B cell (primary cell): ENCODE results near the gene LRP1-AS. TPM values are rescaled to one million over a fixed set of nuclear protein-coding genes. Genes with fewer than 3 reads are reported as not detected.

Experiments used
- ATAC-seq: fragments of 200-7000 bp; cut with Tn5 transposase; one replicate; pipeline ENCODE4 v1.10.0; 2021; ENCODE audit warnings: low read depth, mild to moderate bottlenecking, moderate number of reproducible peaks, moderate library complexity
- CTCF ChIA-PET: fragments of 350-600 bp; sonication (Branson Sonifier 250); formaldehyde crosslinking; loops from one replicate; lab custom pipeline; 2021; ENCODE audit warnings: antibody characterized with exemption, inconsistent platforms; lab: Charles Lee
- POLR2A ChIA-PET: fragments of 350-600 bp; sonication (Branson Sonifier 250); formaldehyde crosslinking; loops from one replicate; lab custom pipeline; 2021; ENCODE audit warnings: antibody characterized with exemption; lab: Charles Lee
- DNase-seq: peaks from one replicate; pipeline ENCODE4 v3.0.0; 2013
- H2AFZ ChIP-seq: 2 replicates; pipeline ENCODE4 v1.6.1; 2012; ENCODE audit warnings: mild to moderate bottlenecking, low read depth, low read length; ENCODE audit not compliant: insufficient read depth, poor library complexity, severe bottlenecking
- H3K27ac ChIP-seq, 2 donors: 1 replicate in 1 of 2; 2 replicates in 1 of 2; pipeline ENCODE4 v1.5.1; 2012 to 2013; ENCODE audit warnings: low read length in 2 of 2, mild to moderate bottlenecking in 2 of 2, moderate library complexity in 1 of 2
- H3K27me3 ChIP-seq, 4 experiments: fragments of 200-600 bp in 1 of 4; sonication (generic) in 1 of 4; replicated peaks in 1 of 4; 1 replicate in 2 of 4; 2 replicates in 2 of 4; pipeline versions ENCODE4 v1.6.1 to v1.7.0; 2013 to 2016; ENCODE audit warnings: low read length in 3 of 4, mild to moderate bottlenecking in 2 of 4, mixed read lengths in 1 of 4, moderate library complexity in 1 of 4; ENCODE audit not compliant: insufficient read depth in 4 of 4, control insufficient read depth in 3 of 4; ENCODE audit errors: control extremely low read depth in 1 of 4
- H3K36me3 ChIP-seq, 2 experiments: replicated peaks in 1 of 2; 1 replicate in 1 of 2; 2 replicates in 1 of 2; pipeline versions ENCODE4 v1.6.1 to v1.7.1; 2013; ENCODE audit warnings: low read length in 1 of 2; ENCODE audit not compliant: insufficient read depth in 2 of 2, control insufficient read depth in 1 of 2; ENCODE audit errors: control extremely low read depth in 1 of 2, extremely low read depth in 1 of 2
- H3K4me1 ChIP-seq, 2 donors: fragments of 200-600 bp in 1 of 2; sonication (generic) in 1 of 2; 1 replicate in 1 of 2; 2 replicates in 1 of 2; pipeline versions ENCODE4 v1.5.1 to v1.6.1; 2013 to 2017; ENCODE audit warnings: low read length in 2 of 2; ENCODE audit not compliant: control insufficient read depth in 2 of 2, insufficient read depth in 2 of 2
- H3K4me2 ChIP-seq: replicated peaks from 2 replicates; pipeline ENCODE3; 2012; ENCODE audit warnings: mild to moderate bottlenecking, low read depth, low read length; ENCODE audit not compliant: poor library complexity, severe bottlenecking
- H3K4me3 ChIP-seq, 5 experiments: fragments of 200-600 bp in 1 of 5; sonication (generic) in 1 of 5; 1 replicate in 3 of 5; 2 replicates in 2 of 5; pipeline versions ENCODE4 v1.5.1 to v1.7.0; 2011 to 2016; ENCODE audit warnings: low read length in 4 of 5, mild to moderate bottlenecking in 4 of 5, low read depth in 2 of 5, control low read depth in 1 of 5, moderate library complexity in 1 of 5; ENCODE audit not compliant: insufficient read depth in 1 of 5; ENCODE audit errors: control extremely low read depth in 1 of 5, extremely low read depth in 1 of 5
- H3K79me2 ChIP-seq: fragments of 200-600 bp; sonication (generic); one replicate; pipeline ENCODE4 v1.6.0; 2016; ENCODE audit warnings: low read length; ENCODE audit not compliant: control insufficient read depth, insufficient read depth
- H3K9ac ChIP-seq: fragments of 200-600 bp; sonication (generic); 2 replicates; pipeline ENCODE4 v1.6.1; 2017; ENCODE audit warnings: mild to moderate bottlenecking, low read length, moderate library complexity
- H3K9me3 ChIP-seq, 3 donors: one replicate each; pipeline versions ENCODE4 v1.6.1 to v1.7.1; 2013; ENCODE audit warnings: low read length in 2 of 3; ENCODE audit not compliant: control insufficient read depth in 2 of 3, insufficient read depth in 1 of 3; ENCODE audit errors: control extremely low read depth in 1 of 3
- H4K20me1 ChIP-seq: 2 replicates; pipeline ENCODE4 v1.6.0; 2012; ENCODE audit warnings: mild to moderate bottlenecking, low read length; ENCODE audit not compliant: insufficient read depth, control insufficient read depth, poor library complexity, severe bottlenecking
- H3K27ac Mint-ChIP-seq: one replicate; pipeline ENCODE4 v1.8.0; 2021; ENCODE audit warnings: mixed read lengths
- H3K27me3 Mint-ChIP-seq: one replicate; pipeline ENCODE4 v1.8.0; 2021; ENCODE audit warnings: mixed read lengths
- H3K4me1 Mint-ChIP-seq: one replicate; pipeline ENCODE4 v1.8.0; 2021; ENCODE audit warnings: mixed read lengths
- H3K4me3 Mint-ChIP-seq: one replicate; pipeline ENCODE4 v1.8.0; 2021; ENCODE audit warnings: mixed read lengths
- H3K9me3 Mint-ChIP-seq: one replicate; pipeline ENCODE4 v1.8.0; 2022; ENCODE audit warnings: mixed read lengths; ENCODE audit not compliant: insufficient read depth
- EZH2 ChIP-seq: IDR thresholded peaks from 2 replicates; pipeline ENCODE4 v1.6.1; 2012; ENCODE audit warnings: borderline replicate concordance, low read depth, mild to moderate bottlenecking, moderate library complexity, low read length; ENCODE audit not compliant: insufficient read depth, poor library complexity, severe bottlenecking
- WGBS: methylation state at CpG from one replicate; pipeline ENCODE4 v1.1.5; 2013; ENCODE audit warnings: missing lambda C conversion rate; ENCODE audit not compliant: insufficient coverage; 5-methylcytosine and 5-hydroxymethylcytosine counted together
- intact Hi-C: fragments of 100-400 bp; cut with micrococcal nuclease; formaldehyde crosslinking; loops from one replicate; pipeline ENCODE4 v1.10.0; 2022
- polyA plus RNA-seq: library from polyadenylated mRNA; depleted of rRNA; stranded (reverse); fragments of >200 nt; gene quantifications from 2 replicates; pipeline ENCODE4 v1.2.3, GENCODE V29; 2012
- total RNA-seq, 2 donors: library from RNA; stranded (reverse); fragments of 120-200 nt in 1 of 2; gene quantifications; 1 replicate in 1 of 2; 2 replicates in 1 of 2; pipeline versions ENCODE4 v1.2.3 to v1.2.4, GENCODE V29; 2013 to 2022
- TF ChIP-seq, protein P1 (sequence below): fragments of 200-600 bp; IDR thresholded peaks from one replicate; pipeline ENCODE4 v1.8.0; 2022; ENCODE audit warnings: antibody characterized with exemption, mild to moderate bottlenecking

The LRP1-AS gene
- total and polyA plus RNA-seq, 2 donors (not counting 1 experiment from before 2014, with no cell fraction given): not detected

DNA sequence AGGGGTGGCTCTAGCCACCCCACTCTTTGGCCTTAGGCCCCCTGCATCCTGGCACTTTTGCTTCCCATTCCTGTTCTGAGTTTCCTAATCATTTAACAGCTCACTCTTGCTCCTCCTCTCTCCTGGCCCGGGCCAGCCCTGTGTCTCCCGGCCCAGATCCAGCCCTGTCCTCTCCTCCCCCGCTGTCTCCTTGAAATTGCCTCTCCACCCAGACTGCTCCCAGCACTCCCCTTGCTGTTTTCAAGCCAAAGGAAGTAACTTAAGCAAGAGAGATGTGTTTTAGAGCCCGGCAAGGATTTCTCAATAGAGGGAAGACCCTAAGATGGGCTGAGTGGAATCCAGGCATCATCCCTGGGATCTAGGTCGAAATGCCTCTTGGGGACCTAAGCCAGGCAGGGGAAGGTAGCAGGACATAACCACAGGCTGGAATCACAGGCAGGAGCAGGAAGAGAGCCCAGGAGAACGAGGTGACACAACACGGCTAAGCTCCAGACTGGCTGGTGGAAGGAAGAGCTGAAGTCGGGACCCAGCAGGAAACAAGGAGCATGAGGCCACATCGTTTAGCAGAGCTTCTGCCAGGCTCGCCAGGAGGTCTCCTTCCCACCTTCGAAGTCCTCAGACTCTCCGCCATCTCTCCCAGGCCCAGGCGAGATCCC, 2.0 kb upstream of the LRP1-AS start:
- Mint-ChIP-seq H3K4me3 (no peak overlapping the region), H3K4me1 (no peaks in the 10 kb centered on the region), H3K9me3 (no peaks in the 10 kb centered on the region), H3K27me3 (no peaks in the 10 kb centered on the region), H3K27ac (no peak overlapping the region)
- TF ChIP-seq, protein P1, sequence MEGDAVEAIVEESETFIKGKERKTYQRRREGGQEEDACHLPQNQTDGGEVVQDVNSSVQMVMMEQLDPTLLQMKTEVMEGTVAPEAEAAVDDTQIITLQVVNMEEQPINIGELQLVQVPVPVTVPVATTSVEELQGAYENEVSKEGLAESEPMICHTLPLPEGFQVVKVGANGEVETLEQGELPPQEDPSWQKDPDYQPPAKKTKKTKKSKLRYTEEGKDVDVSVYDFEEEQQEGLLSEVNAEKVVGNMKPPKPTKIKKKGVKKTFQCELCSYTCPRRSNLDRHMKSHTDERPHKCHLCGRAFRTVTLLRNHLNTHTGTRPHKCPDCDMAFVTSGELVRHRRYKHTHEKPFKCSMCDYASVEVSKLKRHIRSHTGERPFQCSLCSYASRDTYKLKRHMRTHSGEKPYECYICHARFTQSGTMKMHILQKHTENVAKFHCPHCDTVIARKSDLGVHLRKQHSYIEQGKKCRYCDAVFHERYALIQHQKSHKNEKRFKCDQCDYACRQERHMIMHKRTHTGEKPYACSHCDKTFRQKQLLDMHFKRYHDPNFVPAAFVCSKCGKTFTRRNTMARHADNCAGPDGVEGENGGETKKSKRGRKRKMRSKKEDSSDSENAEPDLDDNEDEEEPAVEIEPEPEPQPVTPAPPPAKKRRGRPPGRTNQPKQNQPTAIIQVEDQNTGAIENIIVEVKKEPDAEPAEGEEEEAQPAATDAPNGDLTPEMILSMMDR: no peak
- TF ChIP-seq EZH2: no peak
- no peaks in the 10 kb centered on the region for H3K36me3 ChIP-seq
- no peak for DNase-seq
- ChIA-PET CTCF (interaction anchor here (1.4 kb wide), 1 partner anchor 37 kb away, joined by 3 read pairs; no protein-coding TSS in a partner anchor), POLR2A (no interaction called here)
- no peak overlapping the region for H3K4me3 ChIP-seq
- H3K27ac ChIP-seq: no peak overlapping the region
- H3K9ac ChIP-seq: no peak overlapping the region
- H3K79me2 ChIP-seq: no peaks in the 10 kb centered on the region
- no peak overlapping the region for H2AFZ ChIP-seq
- no peaks in the 10 kb centered on the region for H3K4me1 ChIP-seq
- no peaks in the 10 kb centered on the region for H4K20me1 ChIP-seq
- H3K9me3 ChIP-seq: no peaks in the 10 kb centered on the region
- intact Hi-C loops: no loop called here
- WGBS: 85% methylated on average over 11 of the region's 13 CpGs
- H3K4me2 ChIP-seq: no peak overlapping the region
- no peaks in the 10 kb centered on the region for H3K27me3 ChIP-seq
- ATAC-seq: no peak

DNA sequence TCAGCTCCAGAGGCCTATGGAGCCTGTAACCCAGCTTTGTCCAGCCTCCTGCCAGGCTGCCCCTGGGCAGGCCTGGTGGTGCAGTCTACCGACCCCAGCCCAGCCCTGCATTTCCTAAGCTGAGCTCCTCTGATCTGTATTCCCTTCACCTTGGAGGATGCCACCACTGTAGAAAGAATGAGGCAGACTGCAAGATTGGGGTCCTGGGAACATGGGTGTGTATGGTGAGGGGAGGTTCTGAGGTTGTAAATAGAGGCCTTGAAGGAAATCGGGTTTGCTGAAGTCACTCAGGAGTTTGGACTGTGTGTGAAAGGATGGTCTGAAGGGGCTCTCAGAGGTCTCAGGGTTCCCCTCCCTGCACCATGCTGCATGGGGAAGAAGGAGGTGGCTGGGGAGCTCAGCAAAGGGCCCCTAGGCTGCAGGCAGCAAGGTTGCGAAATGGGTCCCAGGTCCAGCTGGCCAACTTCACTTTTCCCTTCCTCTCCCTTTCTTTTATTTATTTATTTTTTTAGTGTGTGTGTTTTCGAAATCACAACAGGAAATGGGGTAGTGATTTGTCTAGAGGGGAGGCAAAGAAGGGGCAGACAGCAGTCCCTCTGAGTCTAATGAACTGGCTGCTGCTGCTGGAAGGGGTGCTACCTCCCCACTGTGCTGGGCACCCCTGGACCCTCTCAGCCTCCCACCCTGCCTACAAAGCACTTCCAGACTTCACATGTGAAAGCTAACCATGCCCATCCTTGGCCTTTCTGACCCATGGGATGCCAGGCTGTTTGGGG, 1.2 kb upstream of the LRP1-AS start:
- CTCF ChIA-PET: interaction anchor here (0.6 to 1.4 kb wide), 2 partner anchors 36 to 115 kb away, joined by 3 to 4 read pairs; no protein-coding TSS in a partner anchor
- Histone ChIP-seq H3K27ac (no peak overlapping the region), H3K4me1 (no peaks in the 10 kb centered on the region), H3K79me2 (no peaks in the 10 kb centered on the region), H3K27me3 (no peaks in the 10 kb centered on the region), H4K20me1 (no peaks in the 10 kb centered on the region), H3K9me3 (no peaks in the 10 kb centered on the region), H2AFZ (no peak overlapping the region), H3K4me3 (no peak overlapping the region), H3K9ac (no peak overlapping the region), H3K4me2 (no peak overlapping the region), H3K36me3 (no peaks in the 10 kb centered on the region)
- POLR2A ChIA-PET: no interaction called here
- H3K4me3 Mint-ChIP-seq: no peak overlapping the region
- no peaks in the 10 kb centered on the region for H3K27me3 Mint-ChIP-seq
- ATAC-seq (no peak), DNase-seq (no peak)
- no peaks in the 10 kb centered on the region for H3K4me1 Mint-ChIP-seq
- no peak overlapping the region for H3K27ac Mint-ChIP-seq
- 100% methylated on average over 2 of the region's 4 CpGs for WGBS
- intact Hi-C loops: no loop called here
- H3K9me3 Mint-ChIP-seq: no peaks in the 10 kb centered on the region
- no peak for TF ChIP-seq EZH2
- TF ChIP-seq, protein P1: no peak
